Astrocyte (in vitro differentiated cells and primary cell): Measurements from ENCODE around the gene TBX5.

Experiments
- EZH2 ChIP-seq: IDR thresholded peaks from 2 replicates; pipeline ENCODE4 v1.6.1; 2012; ENCODE audit warnings: mild to moderate bottlenecking, low read length, inconsistent platforms; ENCODE audit not compliant: insufficient read depth
- TF ChIP-seq, protein P1 (sequence below): IDR thresholded peaks from 2 replicates; pipeline ENCODE4 v1.5.1; 2011; ENCODE audit warnings: low read depth, mild to moderate bottlenecking, inconsistent platforms, low read length, moderate library complexity; ENCODE audit not compliant: insufficient read depth

DNA sequence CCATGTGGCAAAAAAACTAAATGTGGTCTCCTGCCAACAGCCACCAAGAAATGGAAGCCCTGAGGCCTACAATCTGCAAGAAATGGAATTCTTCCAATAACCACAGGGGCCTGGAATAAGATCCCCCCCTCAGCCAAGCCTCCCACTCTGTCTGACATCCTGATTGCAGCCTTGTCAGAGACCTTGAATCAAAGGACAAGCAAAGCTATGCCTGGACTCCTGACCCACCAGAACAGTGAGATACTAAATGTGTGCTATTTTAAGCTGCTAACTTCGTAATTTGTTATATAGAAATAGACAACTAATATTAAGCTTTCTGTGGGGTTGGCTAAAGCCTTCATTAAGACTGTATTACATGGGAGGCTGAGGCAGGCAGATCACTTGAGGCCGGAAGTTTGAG lies 77.7 kb downstream of the TBX5 start:
- TF ChIP-seq, protein P1, sequence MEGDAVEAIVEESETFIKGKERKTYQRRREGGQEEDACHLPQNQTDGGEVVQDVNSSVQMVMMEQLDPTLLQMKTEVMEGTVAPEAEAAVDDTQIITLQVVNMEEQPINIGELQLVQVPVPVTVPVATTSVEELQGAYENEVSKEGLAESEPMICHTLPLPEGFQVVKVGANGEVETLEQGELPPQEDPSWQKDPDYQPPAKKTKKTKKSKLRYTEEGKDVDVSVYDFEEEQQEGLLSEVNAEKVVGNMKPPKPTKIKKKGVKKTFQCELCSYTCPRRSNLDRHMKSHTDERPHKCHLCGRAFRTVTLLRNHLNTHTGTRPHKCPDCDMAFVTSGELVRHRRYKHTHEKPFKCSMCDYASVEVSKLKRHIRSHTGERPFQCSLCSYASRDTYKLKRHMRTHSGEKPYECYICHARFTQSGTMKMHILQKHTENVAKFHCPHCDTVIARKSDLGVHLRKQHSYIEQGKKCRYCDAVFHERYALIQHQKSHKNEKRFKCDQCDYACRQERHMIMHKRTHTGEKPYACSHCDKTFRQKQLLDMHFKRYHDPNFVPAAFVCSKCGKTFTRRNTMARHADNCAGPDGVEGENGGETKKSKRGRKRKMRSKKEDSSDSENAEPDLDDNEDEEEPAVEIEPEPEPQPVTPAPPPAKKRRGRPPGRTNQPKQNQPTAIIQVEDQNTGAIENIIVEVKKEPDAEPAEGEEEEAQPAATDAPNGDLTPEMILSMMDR, result no peak
- no peak for TF ChIP-seq EZH2
